Uterus (tissue), 4 donors: ENCODE data around the gene NUMB. TPM values are rescaled to one million over a fixed set of nuclear protein-coding genes. Genes with fewer than 3 reads are reported as not detected.
"Not testable (repeated sequence)": the region's sequence is repeated elsewhere in the genome, so short reads cannot be mapped to it uniquely, and the experiment has no call there.

Experiments
- DNase-seq, 2 donors: peaks; one replicate each; pipeline ENCODE4 v3.0.0-alpha.2; 2019 to 2020
- H3K27ac ChIP-seq, 2 donors: fragments of 200-600 bp; sonication (generic); 1 replicate in 1 of 2; 2 replicates in 1 of 2; pipeline ENCODE4 v1.5.1; 2016 to 2018
- H3K27me3 ChIP-seq, 2 donors: fragments of 200-600 bp; sonication (generic); one replicate each; pipeline ENCODE4 v1.5.1; 2018 to 2019; ENCODE audit warnings: control low read depth in 1 of 2
- H3K36me3 ChIP-seq, 2 donors: fragments of 200-600 bp; sonication (generic); one replicate each; pipeline ENCODE4 v1.5.1; 2019; ENCODE audit warnings: control low read depth in 1 of 2
- H3K4me1 ChIP-seq, 2 donors: fragments of 200-600 bp; sonication (generic); one replicate each; pipeline ENCODE4 v1.5.1; 2018 to 2019; ENCODE audit warnings: control low read depth in 1 of 2
- H3K4me3 ChIP-seq, 2 donors: fragments of 200-600 bp; sonication (generic); 1 replicate in 1 of 2; 2 replicates in 1 of 2; pipeline ENCODE4 v1.5.1; 2018 to 2019; ENCODE audit warnings: mild to moderate bottlenecking in 1 of 2
- H3K9me3 ChIP-seq, 2 donors: fragments of 200-600 bp; sonication (generic); one replicate each; pipeline ENCODE4 v1.5.1; 2019; ENCODE audit warnings: control low read depth in 1 of 2
- POLR2A ChIP-seq, 2 donors: fragments of 450-650 bp; IDR thresholded peaks; one replicate each; pipeline ENCODE4 v1.6.1; 2016; ENCODE audit warnings: antibody characterized with exemption in 2 of 2, mild to moderate bottlenecking in 1 of 2, moderate library complexity in 1 of 2
- intact Hi-C: fragments of 100-400 bp; cut with DNase I; formaldehyde crosslinking; loops from one replicate; pipeline ENCODE4 v1.15.1; 2023; ENCODE audit warnings: low total_unique reads
- total RNA-seq, 4 donors: library from RNA; depleted of rRNA in 3 of 4; stranded (reverse); fragments of >200 nt in 3 of 4; gene quantifications; one replicate each; pipeline versions ENCODE4 v1.1.0 to v1.2.4, GENCODE V29; 2014 to 2023
- TF ChIP-seq, protein P1 (sequence below), 4 experiments: fragments of 200-600 bp in 2 of 4; fragments of 450-650 bp in 2 of 4; sonication (generic) in 2 of 4; IDR thresholded peaks; one replicate each; pipeline ENCODE4 v1.5.1; 2016 to 2019; ENCODE audit warnings: antibody characterized with exemption in 4 of 4, mild to moderate bottlenecking in 2 of 4, moderate library complexity in 1 of 4
- donor health status: DM: yes; HTN: yes; CAD: no.

Gene NUMB
- total RNA-seq, 4 donors from 2014 or later, result 27.1 to 119 (median 40.8) TPM

DNA sequence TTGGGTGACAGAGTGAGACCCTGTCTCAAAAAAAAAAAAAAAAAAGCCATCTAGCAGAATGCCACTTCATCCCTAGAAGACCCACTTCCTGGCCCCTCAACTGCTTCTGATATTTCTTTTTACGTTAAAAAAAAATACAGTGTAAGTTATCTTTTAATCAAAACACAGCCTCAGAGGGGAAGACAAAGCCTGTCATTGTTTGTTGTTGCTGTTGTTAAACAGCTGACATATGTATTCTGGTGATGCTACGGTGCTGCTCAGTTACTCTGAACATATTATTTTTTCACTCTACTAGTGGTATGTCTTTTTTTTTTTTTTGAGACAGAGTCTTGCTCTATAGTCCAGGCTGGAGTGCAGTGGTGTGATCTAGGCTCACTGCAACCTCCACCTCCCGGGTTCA lies 145.7 kb downstream of the NUMB start:
- intact Hi-C loops, result no loop called here
- Histone ChIP-seq H3K9me3 (no peaks in the 10 kb centered on the region), H3K36me3 (no peaks in the 10 kb centered on the region), H3K27me3 (no peaks in the 10 kb centered on the region), H3K4me3 (no peak overlapping the region), H3K27ac (no peak overlapping the region), H3K4me1 (no peaks in the 10 kb centered on the region)
- TF ChIP-seq POLR2A (IDR thresholded peaks at IDR 0.05), result no peak
- TF ChIP-seq, protein P1, sequence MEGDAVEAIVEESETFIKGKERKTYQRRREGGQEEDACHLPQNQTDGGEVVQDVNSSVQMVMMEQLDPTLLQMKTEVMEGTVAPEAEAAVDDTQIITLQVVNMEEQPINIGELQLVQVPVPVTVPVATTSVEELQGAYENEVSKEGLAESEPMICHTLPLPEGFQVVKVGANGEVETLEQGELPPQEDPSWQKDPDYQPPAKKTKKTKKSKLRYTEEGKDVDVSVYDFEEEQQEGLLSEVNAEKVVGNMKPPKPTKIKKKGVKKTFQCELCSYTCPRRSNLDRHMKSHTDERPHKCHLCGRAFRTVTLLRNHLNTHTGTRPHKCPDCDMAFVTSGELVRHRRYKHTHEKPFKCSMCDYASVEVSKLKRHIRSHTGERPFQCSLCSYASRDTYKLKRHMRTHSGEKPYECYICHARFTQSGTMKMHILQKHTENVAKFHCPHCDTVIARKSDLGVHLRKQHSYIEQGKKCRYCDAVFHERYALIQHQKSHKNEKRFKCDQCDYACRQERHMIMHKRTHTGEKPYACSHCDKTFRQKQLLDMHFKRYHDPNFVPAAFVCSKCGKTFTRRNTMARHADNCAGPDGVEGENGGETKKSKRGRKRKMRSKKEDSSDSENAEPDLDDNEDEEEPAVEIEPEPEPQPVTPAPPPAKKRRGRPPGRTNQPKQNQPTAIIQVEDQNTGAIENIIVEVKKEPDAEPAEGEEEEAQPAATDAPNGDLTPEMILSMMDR (IDR thresholded peaks at IDR 0.05), result no peak
- no peak for DNase-seq

DNA sequence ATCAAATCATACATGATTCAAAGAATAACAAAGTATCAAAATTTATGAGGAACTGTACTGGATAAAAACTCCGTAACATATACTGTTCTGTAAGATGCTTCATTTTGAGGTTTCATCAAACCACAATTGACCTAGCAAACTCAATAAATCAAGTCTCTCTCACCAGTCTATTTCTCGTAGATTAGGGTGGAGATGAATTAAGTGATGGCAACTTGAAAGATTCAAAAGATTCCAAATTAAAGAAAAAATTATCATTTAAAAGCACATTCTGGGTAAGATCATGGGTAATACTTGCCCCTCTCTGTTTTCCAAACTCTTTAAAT lies 146.7 kb downstream of the NUMB start:
- Histone ChIP-seq H3K36me3 (no peaks in the 10 kb centered on the region), H3K4me3 (no peak overlapping the region), H3K27me3 (no peaks in the 10 kb centered on the region), H3K27ac (peak overlapping the region in 1 of 2 donors; percentile 44), H3K9me3 (no peaks in the 10 kb centered on the region), H3K4me1 (no peaks in the 10 kb centered on the region)
- TF ChIP-seq POLR2A (IDR thresholded peaks at IDR 0.05), result no peak
- TF ChIP-seq, protein P1 (IDR thresholded peaks at IDR 0.05), result no peak
- DNase-seq, result no peak
- intact Hi-C loops, result no loop called here

DNA sequence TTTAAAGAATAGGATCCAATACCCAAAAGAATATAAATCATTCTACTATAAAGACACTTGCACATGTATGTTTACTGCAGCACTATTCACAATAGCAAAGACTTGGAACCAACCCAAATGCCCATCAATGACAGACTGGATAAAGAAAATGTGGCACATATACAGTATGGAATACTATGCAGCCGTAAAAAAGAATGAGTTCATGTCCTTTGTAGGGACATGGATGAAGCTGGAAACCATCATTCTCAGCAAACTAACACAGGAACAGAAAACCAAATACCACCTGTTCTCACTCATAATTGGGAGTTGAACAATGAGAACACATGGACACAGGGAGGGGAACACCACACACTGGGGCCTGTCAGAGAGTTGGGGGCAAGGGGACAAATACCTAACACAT lies 149.1 kb downstream of the NUMB start:
- intact Hi-C loops, H3K9me3 ChIP-seq, H3K4me1 ChIP-seq, DNase-seq, H3K27me3 ChIP-seq, H3K4me3 ChIP-seq, H3K36me3 ChIP-seq, H3K27ac ChIP-seq: not testable (repeated sequence)

DNA sequence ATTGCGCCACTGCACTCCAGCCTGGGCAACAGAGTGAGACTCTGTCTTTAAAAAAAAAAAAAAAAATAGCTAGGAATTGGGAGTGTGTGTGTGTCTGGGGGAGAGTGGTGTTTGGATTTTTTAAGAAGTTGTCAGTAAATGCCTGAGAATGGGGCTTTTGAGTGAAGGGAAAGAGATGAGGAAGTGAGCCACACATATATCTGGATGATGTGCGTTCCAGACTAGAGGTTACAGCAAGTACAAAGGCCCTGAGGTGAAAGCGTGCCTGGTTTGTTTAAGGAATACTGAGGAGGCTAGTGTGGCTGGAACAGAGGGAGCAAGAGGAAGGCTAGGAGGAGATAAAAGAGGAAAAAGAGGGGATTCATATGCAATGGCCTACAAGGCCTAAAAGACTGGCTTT lies 151.1 kb downstream of the NUMB start:
- Histone ChIP-seq H3K36me3 (no peaks in the 10 kb centered on the region), H3K4me1 (no peaks in the 10 kb centered on the region), H3K9me3 (no peaks in the 10 kb centered on the region), H3K27ac (no peak overlapping the region), H3K27me3 (no peaks in the 10 kb centered on the region), H3K4me3 (no peak overlapping the region)
- TF ChIP-seq, protein P1 (IDR thresholded peaks at IDR 0.05), result no peak
- TF ChIP-seq POLR2A (IDR thresholded peaks at IDR 0.05), result no peak
- intact Hi-C loops, result no loop called here
- DNase-seq, result no peak

DNA sequence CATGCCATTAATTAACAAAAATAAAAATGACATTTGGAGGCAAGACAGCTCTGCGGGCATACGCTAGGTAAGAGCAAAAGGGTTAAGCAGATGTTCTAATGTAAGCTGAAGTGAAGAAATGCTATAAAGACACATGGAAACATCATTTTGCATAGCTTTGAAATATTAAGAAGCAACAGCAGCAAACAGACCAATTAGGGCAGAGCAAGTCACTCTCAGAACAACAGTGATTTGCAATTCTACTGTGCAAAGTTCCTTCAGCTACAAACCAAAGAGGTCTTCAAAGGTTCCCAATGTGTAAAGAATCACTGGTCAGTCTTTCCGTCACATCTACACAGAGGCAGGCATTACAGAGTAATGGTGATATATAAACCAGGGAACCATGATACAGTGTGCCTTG lies 152.8 kb downstream of the NUMB start:
- intact Hi-C loops, result no loop called here
- Histone ChIP-seq H3K27ac (no peak overlapping the region), H3K4me1 (no peaks in the 10 kb centered on the region), H3K27me3 (no peaks in the 10 kb centered on the region), H3K36me3 (no peaks in the 10 kb centered on the region), H3K9me3 (no peaks in the 10 kb centered on the region), H3K4me3 (no peak overlapping the region)
- TF ChIP-seq, protein P1 (IDR thresholded peaks at IDR 0.05), result no peak
- TF ChIP-seq POLR2A (IDR thresholded peaks at IDR 0.05), result no peak
- DNase-seq, result no peak

DNA sequence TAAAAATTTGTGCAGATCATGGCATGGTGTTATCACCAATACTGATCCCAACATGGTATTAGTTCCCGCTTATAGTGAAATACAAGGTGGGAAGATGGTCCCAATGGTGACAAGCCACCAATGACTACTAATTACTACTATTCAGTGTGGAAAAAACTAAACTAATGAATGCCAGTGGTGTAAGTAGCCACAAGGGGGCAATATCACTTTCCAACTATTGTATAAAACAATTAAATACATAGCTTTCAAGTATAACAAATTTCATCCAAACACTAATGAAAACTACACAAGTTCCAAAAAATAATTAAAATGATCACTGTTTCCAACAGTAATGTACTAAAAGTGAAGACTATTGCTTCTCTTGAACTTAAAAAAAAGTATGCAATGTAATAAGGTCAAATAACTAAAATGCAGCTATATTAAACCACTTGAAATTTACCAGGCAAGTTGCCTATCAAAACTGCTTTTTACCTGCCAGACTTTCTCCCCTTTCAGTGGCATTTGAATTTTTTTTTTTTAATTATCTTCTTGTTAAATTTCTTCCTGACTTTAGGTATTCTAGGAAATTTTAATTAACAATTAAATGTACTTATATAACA lies 163.0 kb downstream of the NUMB start:
- Histone ChIP-seq H3K4me3 (no peak overlapping the region), H3K27me3 (no peaks in the 10 kb centered on the region), H3K36me3 (no peaks in the 10 kb centered on the region), H3K27ac (no peak overlapping the region), H3K9me3 (no peaks in the 10 kb centered on the region), H3K4me1 (no peaks in the 10 kb centered on the region)
- intact Hi-C loops, result loop anchor here (5.0 kb wide), 1 partner anchor 177 kb away; no protein-coding TSS in a partner anchor
- no peak for TF ChIP-seq POLR2A (IDR thresholded peaks at IDR 0.05)
- TF ChIP-seq, protein P1 (IDR thresholded peaks at IDR 0.05), result peak; percentile 59 to 70 (median 60)
- no peak for DNase-seq
